ENCODE results near the gene PLXNA4. TPM values are rescaled to one million over a fixed set of nuclear protein-coding genes. Genes with fewer than 3 reads are reported as not detected.

The PLXNA4 gene
- total and polyA plus RNA-seq, 9 of the 15 experiments (the other 6 are each of a cell fraction or from before 2014, with no cell fraction given), result under 0.01 to 0.09 TPM; not detected in 7

DNA sequence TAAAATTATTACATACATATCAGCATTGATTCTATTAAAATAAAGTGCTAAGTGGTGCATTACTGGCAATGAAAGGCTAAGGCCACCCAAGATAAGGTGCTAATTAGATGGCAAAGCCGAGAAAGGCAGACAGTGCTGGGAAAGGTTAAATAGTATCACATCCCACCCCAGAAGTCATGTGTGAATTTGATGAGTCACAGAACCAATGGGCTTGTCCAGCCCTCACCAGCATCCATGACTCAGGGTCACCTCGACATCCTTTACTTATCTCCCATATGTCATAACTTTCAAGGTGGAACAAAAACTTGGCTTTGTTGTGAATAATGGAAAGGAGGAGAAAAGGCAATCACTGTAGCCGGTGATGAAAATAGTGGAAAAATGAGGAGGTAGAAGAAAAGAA is 459.1 kb downstream of the PLXNA4 start (continued):
- peak; percentile 54; the same call in 1 of the 2 replicates for TF ChIP-seq ZNF316 (IDR thresholded peaks at IDR 0.05)
- TF ChIP-seq NFE2 (IDR thresholded peaks at IDR 0.05; ENCODE audit: low read depth), result 0 out of 2 replicates have a peak, but pooled peaks have one; percentile 32
- no peak for TF ChIP-seq PKNOX1 (IDR thresholded peaks at IDR 0.05)
- TF ChIP-seq KLF16 (IDR thresholded peaks at IDR 0.05), result no peak

DNA sequence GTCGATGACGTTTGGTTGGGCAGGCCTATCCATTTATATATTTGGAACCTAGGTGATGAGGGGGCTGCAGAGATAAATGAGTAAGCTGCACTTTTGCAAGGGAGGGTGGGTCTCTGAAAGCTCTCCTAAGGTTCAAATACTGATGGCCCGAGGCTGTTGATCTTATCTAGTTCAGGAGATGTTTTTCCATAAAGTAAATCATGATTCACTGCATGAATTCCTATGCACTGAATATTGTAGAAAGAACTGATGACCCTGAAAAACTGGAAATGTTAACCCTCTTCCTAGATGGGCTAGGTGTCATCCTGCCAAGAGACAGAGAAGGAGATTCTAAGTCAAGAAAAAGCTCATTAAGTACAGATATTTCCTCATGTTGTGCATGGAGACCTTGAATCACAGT is 459.9 kb downstream of the PLXNA4 start:
- no peak overlapping the region for H2AFZ ChIP-seq (ENCODE audit: low read depth, low read length)
- H3K9me3 ChIP-seq (replicated peaks; ENCODE audit: control insufficient read depth, insufficient read depth, low read depth, low read length), result no peaks in the 10 kb centered on the region
- no peak for TF ChIP-seq CTBP1 (IDR thresholded peaks at IDR 0.05; ENCODE audit: borderline replicate concordance)
- no peak for TF ChIP-seq KLF16 (IDR thresholded peaks at IDR 0.05)
- TF ChIP-seq PCBP2 (IDR thresholded peaks at IDR 0.05; ENCODE audit: low read depth, low read length, poor library complexity, severe bottlenecking), result no peak
- TF ChIP-seq XRCC3 (IDR thresholded peaks at IDR 0.05), result no peak
- TF ChIP-seq FOXM1 (IDR thresholded peaks at IDR 0.05; ENCODE audit: low read depth), result no peak
- no peak for TF ChIP-seq FOXM1 (CRISPR knock-in tag; IDR thresholded peaks at IDR 0.05; ENCODE audit: low read depth)
- no peak for TF ChIP-seq POLR2A (conservative IDR thresholded peaks at IDR 0.05)
- TF ChIP-seq POLR2G (IDR thresholded peaks at IDR 0.05; ENCODE audit: low read depth, low read length), result no peak
- H3K79me2 ChIP-seq (ENCODE audit: control insufficient read depth, insufficient read depth, low read length), result no peaks in the 10 kb centered on the region
- no peak for DNase-seq (ENCODE audit: extremely low read depth in 1 of 4, low spot score in 3 of 4)
- intact Hi-C loops (cut with micrococcal nuclease) (no loop called here), in situ Hi-C loops (cut with MboI) (no loop called here)
- no peaks in the 10 kb centered on the region for H3K4me1 ChIP-seq (replicated peaks in 1 of 2; ENCODE audit: control insufficient read depth in 2 of 2, insufficient read depth in 2 of 2, low read length in 2 of 2)
- no peak overlapping the region for H3K27ac ChIP-seq (ENCODE audit: extremely low read depth, low read depth, low read length)
- no peaks in the 10 kb centered on the region for H3K9me1 ChIP-seq (ENCODE audit: control insufficient read depth, insufficient read depth, low read length)
- H3K36me3 ChIP-seq (ENCODE audit: control insufficient read depth, insufficient read depth, low read length), result no peaks in the 10 kb centered on the region
- no peak overlapping the region for H3K4me2 ChIP-seq (ENCODE audit: insufficient read depth, low read length)
- CTCF ChIA-PET (ENCODE audit: low intra/inter-chr PET ratio), result interaction anchor here (0.7 kb wide), 1 partner anchor 1055 kb away, joined by 3 read pairs; no protein-coding TSS in a partner anchor
- H3K9ac ChIP-seq (ENCODE audit: insufficient read depth in 1 of 2, low read depth in 2 of 2, low read length in 2 of 2), result no peak overlapping the region
- peaks cover 15 to 44% of the 10 kb centered on the region in 2 experiments for H3K27me3 ChIP-seq (ENCODE audit: control insufficient read depth in 2 of 2, insufficient read depth in 2 of 2, low read length in 2 of 2)
- no peak overlapping the region for H3K4me3 ChIP-seq
- no peak for ATAC-seq
- POLR2A ChIA-PET, result no interaction called here
- peaks cover 12% of the 10 kb centered on the region for H4K20me1 ChIP-seq (replicated peaks; ENCODE audit: control insufficient read depth, insufficient read depth, low read length)
- no TSS peak for BruUV-seq (replicated peaks)
- WGBS (ENCODE audit: insufficient coverage, low coverage, missing lambda C conversion rate), result 0% methylated on average over 3 of the region's 3 CpGs
- FAIRE-seq, result no peak
